ENCODE measurements around the gene TRIM74.
"Not testable (repeated sequence)": the region's sequence is repeated elsewhere in the genome, so short reads cannot be mapped to it uniquely, and the experiment has no call there.

TRIM74 gene

DNA sequence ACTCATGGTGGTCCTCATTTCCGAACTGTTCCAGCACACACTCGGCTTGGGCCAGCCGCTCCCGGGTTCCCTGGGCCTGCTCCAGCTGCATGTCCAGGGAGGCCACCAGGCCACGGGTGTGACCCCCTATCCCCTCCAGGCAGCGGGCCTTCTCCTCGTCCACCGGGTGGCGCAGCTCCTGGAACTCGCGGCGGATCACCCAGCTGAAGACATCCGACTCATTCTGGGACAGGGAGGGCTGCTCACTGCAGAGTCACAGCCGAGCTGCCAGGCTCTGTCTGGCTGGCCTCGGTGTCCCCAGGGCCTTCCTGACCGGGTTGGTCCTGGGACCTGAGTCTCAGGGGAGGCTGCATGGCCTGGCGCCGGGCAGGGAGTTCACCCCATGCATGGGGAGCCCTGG, 9.2 kb downstream of the TRIM74 start:
- not testable (repeated sequence) for H3K9ac ChIP-seq; H4K20me1 ChIP-seq (ENCODE audit: insufficient read depth); H3K4me2 ChIP-seq; H3K27ac ChIP-seq; H3K79me2 ChIP-seq (ENCODE audit: insufficient read depth, low read depth); H3K27me3 ChIP-seq (ENCODE audit: insufficient read depth, low read depth); H3K4me3 ChIP-seq (IDR thresholded peaks at IDR 0.05; ENCODE audit: insufficient read depth, low read depth, low read length); H2AFZ ChIP-seq (ENCODE audit: low read depth); H3K36me3 ChIP-seq (ENCODE audit: insufficient read depth); H3K4me1 ChIP-seq (ENCODE audit: low read depth, poor library complexity, severe bottlenecking)

GRCh38 chr7:72954563-72955198, 14.6 kb downstream of the TRIM74 start:
- H4K20me1 ChIP-seq (ENCODE audit: insufficient read depth); H3K4me3 ChIP-seq (IDR thresholded peaks at IDR 0.05; ENCODE audit: insufficient read depth, low read depth, low read length); H2AFZ ChIP-seq (ENCODE audit: low read depth); H3K4me2 ChIP-seq; H3K79me2 ChIP-seq (ENCODE audit: insufficient read depth, low read depth); H3K27me3 ChIP-seq (ENCODE audit: insufficient read depth, low read depth); H3K9ac ChIP-seq; H3K27ac ChIP-seq; H3K4me1 ChIP-seq (ENCODE audit: low read depth, poor library complexity, severe bottlenecking); H3K36me3 ChIP-seq (ENCODE audit: insufficient read depth): not testable (repeated sequence)

GRCh38 chr7:72953901-72954562, 15.2 kb downstream of the TRIM74 start:
- H3K79me2 ChIP-seq (ENCODE audit: insufficient read depth, low read depth); H3K27me3 ChIP-seq (ENCODE audit: insufficient read depth, low read depth); H3K4me1 ChIP-seq (ENCODE audit: low read depth, poor library complexity, severe bottlenecking); H3K36me3 ChIP-seq (ENCODE audit: insufficient read depth); H2AFZ ChIP-seq (ENCODE audit: low read depth); H3K27ac ChIP-seq; H4K20me1 ChIP-seq (ENCODE audit: insufficient read depth); H3K9ac ChIP-seq; H3K4me3 ChIP-seq (IDR thresholded peaks at IDR 0.05; ENCODE audit: insufficient read depth, low read depth, low read length): not testable (repeated sequence)
- peak overlapping the region; percentile 60; the same call in 1 of the 2 replicates for H3K4me2 ChIP-seq

GRCh38 chr7:72950432-72950831, 18.8 kb downstream of the TRIM74 start:
- not testable (repeated sequence) for H2AFZ ChIP-seq (ENCODE audit: low read depth); H3K79me2 ChIP-seq (ENCODE audit: insufficient read depth, low read depth); H3K27ac ChIP-seq; H4K20me1 ChIP-seq (ENCODE audit: insufficient read depth); H3K27me3 ChIP-seq (ENCODE audit: insufficient read depth, low read depth); H3K36me3 ChIP-seq (ENCODE audit: insufficient read depth); H3K4me2 ChIP-seq; H3K4me1 ChIP-seq (ENCODE audit: low read depth, poor library complexity, severe bottlenecking); H3K9ac ChIP-seq; H3K4me3 ChIP-seq (IDR thresholded peaks at IDR 0.05; ENCODE audit: insufficient read depth, low read depth, low read length)

- H3K4me3 ChIP-seq (IDR thresholded peaks at IDR 0.05; ENCODE audit: insufficient read depth, low read depth, low read length); H2AFZ ChIP-seq (ENCODE audit: low read depth); H3K27ac ChIP-seq; H3K36me3 ChIP-seq (ENCODE audit: insufficient read depth); H3K9ac ChIP-seq; H3K27me3 ChIP-seq (ENCODE audit: insufficient read depth, low read depth); H3K4me1 ChIP-seq (ENCODE audit: low read depth, poor library complexity, severe bottlenecking); H3K79me2 ChIP-seq (ENCODE audit: insufficient read depth, low read depth); H3K4me2 ChIP-seq; H4K20me1 ChIP-seq (ENCODE audit: insufficient read depth): not testable (repeated sequence)
These were observed 19.6 kb downstream of the TRIM74 start for GRCh38 chr7:72949686-72950085.

- not testable (repeated sequence) for H3K4me3 ChIP-seq (IDR thresholded peaks at IDR 0.05; ENCODE audit: insufficient read depth, low read depth, low read length); H3K4me1 ChIP-seq (ENCODE audit: low read depth, poor library complexity, severe bottlenecking)
These were observed 20.0 kb downstream of the TRIM74 start for GRCh38 chr7:72949276-72949675.

DNA sequence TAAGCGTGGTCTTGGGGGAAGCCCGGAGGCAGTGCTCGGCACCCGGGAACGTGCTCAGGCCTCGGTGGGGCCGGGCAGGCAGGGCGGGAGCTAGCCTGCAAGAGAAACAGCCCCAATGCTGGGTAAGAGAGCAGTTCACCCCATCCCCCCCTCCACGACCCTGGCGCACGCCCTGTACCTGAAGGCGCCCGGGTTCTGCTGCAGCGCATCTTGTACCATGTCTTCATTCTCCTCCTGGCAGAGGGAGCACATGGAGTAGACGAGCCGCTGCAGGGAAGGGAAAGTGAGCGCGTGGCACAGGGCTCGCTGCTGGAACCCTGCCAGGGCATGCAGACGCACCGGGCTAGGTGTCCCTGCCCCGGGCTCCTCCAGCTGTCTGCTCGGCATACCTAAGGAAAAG, 20.6 kb downstream of the TRIM74 start:
- H3K36me3 ChIP-seq (ENCODE audit: insufficient read depth); H4K20me1 ChIP-seq (ENCODE audit: insufficient read depth); H3K79me2 ChIP-seq (ENCODE audit: insufficient read depth, low read depth); H3K4me2 ChIP-seq; H2AFZ ChIP-seq (ENCODE audit: low read depth); H3K27me3 ChIP-seq (ENCODE audit: insufficient read depth, low read depth); H3K27ac ChIP-seq; H3K9ac ChIP-seq; H3K4me1 ChIP-seq (ENCODE audit: low read depth, poor library complexity, severe bottlenecking); H3K4me3 ChIP-seq (IDR thresholded peaks at IDR 0.05; ENCODE audit: insufficient read depth, low read depth, low read length): not testable (repeated sequence)

More at GRCh38 chr7:72949276-72949675, 20.0 kb downstream of the TRIM74 start:
- H3K79me2 ChIP-seq (ENCODE audit: insufficient read depth, low read depth); H4K20me1 ChIP-seq (ENCODE audit: insufficient read depth); H3K27me3 ChIP-seq (ENCODE audit: insufficient read depth, low read depth); H3K4me2 ChIP-seq; H3K27ac ChIP-seq; H2AFZ ChIP-seq (ENCODE audit: low read depth); H3K9ac ChIP-seq; H3K36me3 ChIP-seq (ENCODE audit: insufficient read depth): not testable (repeated sequence)

DNA sequence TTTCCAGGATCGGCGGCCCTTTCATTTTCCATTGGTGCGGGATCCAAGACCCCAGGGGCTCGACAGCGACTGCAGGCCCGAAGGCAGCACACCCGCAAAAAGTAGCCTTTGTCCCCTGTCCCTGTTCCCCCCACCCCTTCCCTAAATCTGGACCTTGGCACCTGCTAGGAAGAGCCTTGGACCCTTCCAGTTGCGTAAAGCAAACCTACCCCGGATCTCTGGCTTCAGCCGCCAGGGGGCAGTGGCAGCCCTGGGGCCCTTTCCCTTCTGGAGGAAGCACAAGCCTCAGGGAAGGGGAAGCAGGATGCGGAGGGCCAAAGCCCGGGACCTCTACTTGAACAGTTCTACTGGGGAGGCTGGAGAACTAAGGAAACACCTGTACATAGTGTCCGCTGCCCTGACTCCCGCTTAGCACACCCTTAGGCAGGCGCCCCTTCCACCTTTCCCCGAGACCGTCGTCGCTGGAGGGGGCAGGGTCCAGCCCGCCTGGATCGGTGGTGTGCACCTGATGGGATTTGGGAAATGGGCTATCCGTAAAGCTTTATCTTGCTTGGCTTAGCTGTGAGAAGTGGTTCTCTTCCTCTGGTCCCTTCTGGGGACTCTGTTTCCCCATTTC, 23.0 kb downstream of the TRIM74 start:
- not testable (repeated sequence) for H3K79me2 ChIP-seq (ENCODE audit: insufficient read depth, low read depth); H3K4me2 ChIP-seq; H3K36me3 ChIP-seq (ENCODE audit: insufficient read depth); H3K9ac ChIP-seq; H3K4me1 ChIP-seq (ENCODE audit: low read depth, poor library complexity, severe bottlenecking); H3K4me3 ChIP-seq (IDR thresholded peaks at IDR 0.05; ENCODE audit: insufficient read depth, low read depth, low read length); H4K20me1 ChIP-seq (ENCODE audit: insufficient read depth); H3K27me3 ChIP-seq (ENCODE audit: insufficient read depth, low read depth); H3K27ac ChIP-seq; H2AFZ ChIP-seq (ENCODE audit: low read depth)

DNA sequence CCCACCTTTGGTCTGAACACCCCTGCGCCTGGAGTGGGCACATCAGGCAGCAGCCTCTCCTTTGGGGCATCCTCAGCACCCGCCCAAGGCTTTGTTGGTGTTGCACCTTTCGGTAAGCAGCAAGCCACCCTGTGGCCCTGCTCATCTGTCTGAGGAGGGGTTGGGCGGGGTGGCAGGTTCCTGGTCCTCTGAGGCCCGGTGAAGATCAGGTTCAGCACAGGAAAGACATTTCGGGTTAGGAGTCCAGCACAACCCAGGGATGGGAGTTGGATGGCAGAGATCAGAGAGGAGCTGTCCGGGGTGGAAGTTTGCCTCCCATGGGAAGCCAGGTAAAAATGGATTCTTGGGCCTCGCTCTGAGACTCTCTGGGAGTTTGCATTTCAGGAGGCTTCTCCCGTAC, 23.7 kb downstream of the TRIM74 start:
- H3K36me3 ChIP-seq (ENCODE audit: insufficient read depth); H3K27me3 ChIP-seq (ENCODE audit: insufficient read depth, low read depth); H3K27ac ChIP-seq: not testable (repeated sequence)

DNA sequence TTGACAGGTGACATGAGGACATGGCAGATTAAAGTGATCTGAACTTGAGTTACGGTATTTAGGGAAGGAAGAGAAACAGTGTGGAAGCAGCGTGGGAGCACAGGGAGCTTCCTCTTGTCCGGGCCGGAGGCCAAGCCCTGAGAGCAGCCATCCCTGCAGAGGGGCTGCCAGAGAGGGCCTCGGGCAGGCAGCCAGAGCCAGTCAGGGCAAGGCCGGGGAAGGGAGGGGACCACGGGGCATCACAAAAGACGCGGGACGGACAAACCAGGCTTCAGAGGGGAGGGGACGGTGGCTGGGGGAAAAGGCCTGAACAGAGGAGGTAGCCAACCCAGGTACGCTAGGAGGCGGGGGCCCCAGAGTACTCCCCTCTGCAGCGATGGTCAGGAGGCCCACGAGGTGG, 24.3 kb downstream of the TRIM74 start:
- not testable (repeated sequence) for H3K27me3 ChIP-seq (ENCODE audit: insufficient read depth, low read depth); H3K27ac ChIP-seq; H3K4me1 ChIP-seq (ENCODE audit: low read depth, poor library complexity, severe bottlenecking); H3K4me3 ChIP-seq (IDR thresholded peaks at IDR 0.05; ENCODE audit: insufficient read depth, low read depth, low read length); H3K36me3 ChIP-seq (ENCODE audit: insufficient read depth); H3K79me2 ChIP-seq (ENCODE audit: insufficient read depth, low read depth); H3K4me2 ChIP-seq; H4K20me1 ChIP-seq (ENCODE audit: insufficient read depth); H3K9ac ChIP-seq; H2AFZ ChIP-seq (ENCODE audit: low read depth)

More for the DNA sequence above, 23.7 kb downstream of the TRIM74 start:
- not testable (repeated sequence) for H3K4me3 ChIP-seq (IDR thresholded peaks at IDR 0.05; ENCODE audit: insufficient read depth, low read depth, low read length); H3K4me2 ChIP-seq; H2AFZ ChIP-seq (ENCODE audit: low read depth); H3K9ac ChIP-seq; H3K4me1 ChIP-seq (ENCODE audit: low read depth, poor library complexity, severe bottlenecking); H3K79me2 ChIP-seq (ENCODE audit: insufficient read depth, low read depth); H4K20me1 ChIP-seq (ENCODE audit: insufficient read depth)

Data from KMS-11 (cell line).